ENCODE data around the gene MERTK.
A peak's percentile ranks its signal among the peaks of the same experiment; 100 is the strongest.

The MERTK gene

GRCh38 chr2:112048236-112048592 is 149.8 kb downstream of the MERTK start:
- H3K4me3 ChIP-seq (ENCODE audit: low read length, poor library complexity, severe bottlenecking), result no peak overlapping the region
- no peak overlapping the region for H2AFZ ChIP-seq (ENCODE audit: low read length)
- no peaks in the 10 kb centered on the region for H3K9me3 ChIP-seq (ENCODE audit: insufficient read depth, low read depth, low read length)
- H3K4me2 ChIP-seq (ENCODE audit: low read depth, low read length, poor library complexity, severe bottlenecking), result no peak overlapping the region
- H3K36me3 ChIP-seq (ENCODE audit: insufficient read depth, low read length), result no peaks in the 10 kb centered on the region
- no peaks in the 10 kb centered on the region for H3K27me3 ChIP-seq (ENCODE audit: insufficient read depth, low read length, poor library complexity, severe bottlenecking)
- peaks cover under 1% of the 10 kb centered on the region for H3K4me1 ChIP-seq (ENCODE audit: insufficient read depth, low read length, poor library complexity, severe bottlenecking)
- H3K9me2 ChIP-seq (replicated peaks; ENCODE audit: low read depth, low read length), result no peaks in the 10 kb centered on the region
- no peaks in the 10 kb centered on the region for H3F3A ChIP-seq (ENCODE audit: low read depth)
- TF ChIP-seq, protein P1, sequence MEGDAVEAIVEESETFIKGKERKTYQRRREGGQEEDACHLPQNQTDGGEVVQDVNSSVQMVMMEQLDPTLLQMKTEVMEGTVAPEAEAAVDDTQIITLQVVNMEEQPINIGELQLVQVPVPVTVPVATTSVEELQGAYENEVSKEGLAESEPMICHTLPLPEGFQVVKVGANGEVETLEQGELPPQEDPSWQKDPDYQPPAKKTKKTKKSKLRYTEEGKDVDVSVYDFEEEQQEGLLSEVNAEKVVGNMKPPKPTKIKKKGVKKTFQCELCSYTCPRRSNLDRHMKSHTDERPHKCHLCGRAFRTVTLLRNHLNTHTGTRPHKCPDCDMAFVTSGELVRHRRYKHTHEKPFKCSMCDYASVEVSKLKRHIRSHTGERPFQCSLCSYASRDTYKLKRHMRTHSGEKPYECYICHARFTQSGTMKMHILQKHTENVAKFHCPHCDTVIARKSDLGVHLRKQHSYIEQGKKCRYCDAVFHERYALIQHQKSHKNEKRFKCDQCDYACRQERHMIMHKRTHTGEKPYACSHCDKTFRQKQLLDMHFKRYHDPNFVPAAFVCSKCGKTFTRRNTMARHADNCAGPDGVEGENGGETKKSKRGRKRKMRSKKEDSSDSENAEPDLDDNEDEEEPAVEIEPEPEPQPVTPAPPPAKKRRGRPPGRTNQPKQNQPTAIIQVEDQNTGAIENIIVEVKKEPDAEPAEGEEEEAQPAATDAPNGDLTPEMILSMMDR (conservative IDR thresholded peaks at IDR 0.05; ENCODE audit: low read length), result no peak
- no peak for TF ChIP-seq EZH2phosphoT487 (IDR thresholded peaks at IDR 0.05; ENCODE audit: borderline replicate concordance)
- H3K9ac ChIP-seq (ENCODE audit: low read depth, low read length, poor library complexity, severe bottlenecking), result no peak overlapping the region
- no peaks in the 10 kb centered on the region for H4K20me1 ChIP-seq (ENCODE audit: insufficient read depth, low read length, poor library complexity, severe bottlenecking)
- H3K79me2 ChIP-seq (ENCODE audit: insufficient read depth, low read length), result no peaks in the 10 kb centered on the region

GRCh38 chr2:112048887-112049286 is 150.5 kb downstream of the MERTK start:
- Histone ChIP-seq H3K4me3 (ENCODE audit: low read length, poor library complexity, severe bottlenecking) (no peak overlapping the region), H3K9ac (ENCODE audit: low read depth, low read length, poor library complexity, severe bottlenecking) (no peak overlapping the region), H3K4me1 (ENCODE audit: insufficient read depth, low read length, poor library complexity, severe bottlenecking) (peaks cover 7% of the 10 kb centered on the region), H3K9me3 (ENCODE audit: insufficient read depth, low read depth, low read length) (no peaks in the 10 kb centered on the region), H3K4me2 (ENCODE audit: low read depth, low read length, poor library complexity, severe bottlenecking) (no peak overlapping the region), H4K20me1 (ENCODE audit: insufficient read depth, low read length, poor library complexity, severe bottlenecking) (no peaks in the 10 kb centered on the region), H3K79me2 (ENCODE audit: insufficient read depth, low read length) (no peaks in the 10 kb centered on the region), H3K27me3 (ENCODE audit: insufficient read depth, low read length, poor library complexity, severe bottlenecking) (no peaks in the 10 kb centered on the region), H3F3A (ENCODE audit: low read depth) (no peaks in the 10 kb centered on the region), H3K9me2 (replicated peaks; ENCODE audit: low read depth, low read length) (no peaks in the 10 kb centered on the region), H2AFZ (ENCODE audit: low read length) (no peak overlapping the region), H3K36me3 (ENCODE audit: insufficient read depth, low read length) (no peaks in the 10 kb centered on the region)
- TF ChIP-seq, protein P1 (conservative IDR thresholded peaks at IDR 0.05; ENCODE audit: low read length), result peak; percentile 74
- TF ChIP-seq EZH2phosphoT487 (IDR thresholded peaks at IDR 0.05; ENCODE audit: borderline replicate concordance), result no peak

DNA sequence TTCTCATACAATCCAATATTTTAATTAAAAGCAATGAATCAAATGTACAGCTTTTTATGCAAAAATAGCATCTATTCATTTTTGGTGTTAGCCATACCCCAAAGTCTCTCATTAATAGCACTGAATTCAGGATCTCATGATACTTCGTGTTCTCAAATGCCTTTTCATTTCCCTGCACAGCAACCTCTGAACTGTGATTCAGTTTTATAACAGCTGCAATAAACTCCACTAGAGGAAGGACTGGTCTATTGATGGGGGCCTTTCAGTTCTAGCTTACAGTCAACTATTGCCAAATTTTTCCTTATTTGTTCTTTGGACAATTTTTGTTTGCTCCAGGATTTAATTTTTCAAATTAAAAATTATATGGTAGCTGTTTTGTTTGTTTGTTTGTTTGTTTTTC is 151.9 kb downstream of the MERTK start:
- Histone ChIP-seq H3K27me3 (ENCODE audit: insufficient read depth, low read length, poor library complexity, severe bottlenecking) (no peaks in the 10 kb centered on the region), H4K20me1 (ENCODE audit: insufficient read depth, low read length, poor library complexity, severe bottlenecking) (no peaks in the 10 kb centered on the region), H3F3A (ENCODE audit: low read depth) (no peaks in the 10 kb centered on the region), H3K9me2 (replicated peaks; ENCODE audit: low read depth, low read length) (no peaks in the 10 kb centered on the region), H2AFZ (ENCODE audit: low read length) (no peak overlapping the region), H3K4me2 (ENCODE audit: low read depth, low read length, poor library complexity, severe bottlenecking) (no peak overlapping the region), H3K9me3 (ENCODE audit: insufficient read depth, low read depth, low read length) (no peaks in the 10 kb centered on the region), H3K9ac (ENCODE audit: low read depth, low read length, poor library complexity, severe bottlenecking) (no peak overlapping the region), H3K4me3 (ENCODE audit: low read length, poor library complexity, severe bottlenecking) (no peak overlapping the region), H3K36me3 (ENCODE audit: insufficient read depth, low read length) (no peaks in the 10 kb centered on the region), H3K79me2 (ENCODE audit: insufficient read depth, low read length) (no peaks in the 10 kb centered on the region), H3K4me1 (ENCODE audit: insufficient read depth, low read length, poor library complexity, severe bottlenecking) (peaks cover 8% of the 10 kb centered on the region)
- TF ChIP-seq, protein P1 (conservative IDR thresholded peaks at IDR 0.05; ENCODE audit: low read length), result no peak
- no peak for TF ChIP-seq EZH2phosphoT487 (IDR thresholded peaks at IDR 0.05; ENCODE audit: borderline replicate concordance)

All from Loucy (cell line).